Mucosa of rectum (tissue), 2 donors: Measurements from ENCODE around the gene LHFPL3.
"Not testable (repeated sequence)": the region's sequence is repeated elsewhere in the genome, so short reads cannot be mapped to it uniquely, and the experiment has no call there.

Source experiments
- H3K27ac ChIP-seq, 2 donors: one replicate each; pipeline ENCODE4 v1.7.0; 2013; ENCODE audit warnings: inconsistent platforms in 2 of 2, low read depth in 2 of 2, low read length in 2 of 2
- H3K27me3 ChIP-seq, 2 donors: one replicate each; pipeline ENCODE4 v1.7.0; 2013; ENCODE audit warnings: low read length in 2 of 2; ENCODE audit not compliant: control insufficient read depth in 2 of 2, insufficient read depth in 2 of 2
- H3K36me3 ChIP-seq, 2 donors: one replicate each; pipeline ENCODE4 v1.7.0; 2013; ENCODE audit warnings: low read length in 2 of 2; ENCODE audit not compliant: control insufficient read depth in 2 of 2, insufficient read depth in 2 of 2
- H3K4me1 ChIP-seq, 2 donors: one replicate each; pipeline ENCODE4 v1.7.0; 2013; ENCODE audit warnings: low read length in 2 of 2, mild to moderate bottlenecking in 1 of 2; ENCODE audit not compliant: control insufficient read depth in 2 of 2, insufficient read depth in 2 of 2
- H3K4me3 ChIP-seq, 2 donors: one replicate each; pipeline ENCODE4 v1.7.0; 2013; ENCODE audit warnings: low read length in 2 of 2
- H3K9ac ChIP-seq, 2 donors: one replicate each; pipeline ENCODE4 v1.7.0; 2013; ENCODE audit warnings: low read length in 2 of 2, low read depth in 1 of 2, mild to moderate bottlenecking in 1 of 2
- H3K9me3 ChIP-seq, 2 donors: one replicate each; pipeline ENCODE4 v1.7.0; 2013; ENCODE audit warnings: low read length in 2 of 2; ENCODE audit not compliant: control insufficient read depth in 2 of 2
- donor health status: healthy.
- donor health status: Normal muscosa, but diverticular disease.

The LHFPL3 gene

GRCh38 chr7:104929921-104930320 is 601.5 kb downstream of the LHFPL3 start:
- H3K9me3 ChIP-seq: no peaks in the 10 kb centered on the region
- no peak overlapping the region for H3K4me3 ChIP-seq
- peak overlapping the region; percentile 28 to 39 for H3K27ac ChIP-seq
- no peaks in the 10 kb centered on the region for H3K36me3 ChIP-seq
- H3K4me1 ChIP-seq: peaks cover 37 to 57% of the 10 kb centered on the region in 2 donors
- H3K9ac ChIP-seq: peak overlapping the region; percentile 35 to 49
- H3K27me3 ChIP-seq: no peaks in the 10 kb centered on the region

- Histone ChIP-seq H3K9me3 (no peaks in the 10 kb centered on the region), H3K27ac (peak overlapping the region; percentile 85 to 90), H3K27me3 (no peaks in the 10 kb centered on the region), H3K36me3 (no peaks in the 10 kb centered on the region), H3K4me3 (peak overlapping the region in 1 of 2 donors; percentile 9), H3K4me1 (peaks cover 37 to 51% of the 10 kb centered on the region in 2 donors), H3K9ac (peak overlapping the region; percentile 48 to 54)
Observed at GRCh38 chr7:104931181-104931781, 602.9 kb downstream of the LHFPL3 start.

GRCh38 chr7:104933022-104933421 is 604.6 kb downstream of the LHFPL3 start:
- H3K27me3 ChIP-seq: no peaks in the 10 kb centered on the region
- peak overlapping the region; percentile 4 to 48 for H3K4me3 ChIP-seq
- peaks cover 26 to 37% of the 10 kb centered on the region in 2 donors for H3K4me1 ChIP-seq
- H3K9me3 ChIP-seq: no peaks in the 10 kb centered on the region
- peak overlapping the region; percentile 89 to 90 for H3K27ac ChIP-seq
- no peaks in the 10 kb centered on the region for H3K36me3 ChIP-seq
- H3K9ac ChIP-seq: peak overlapping the region; percentile 28 to 38

- Histone ChIP-seq H3K27me3 (no peaks in the 10 kb centered on the region), H3K36me3 (no peaks in the 10 kb centered on the region), H3K9ac (peak overlapping the region in 1 of 2 donors; percentile 45), H3K4me1 (peaks cover 26 to 37% of the 10 kb centered on the region in 2 donors), H3K9me3 (no peaks in the 10 kb centered on the region), H3K4me3 (peak overlapping the region; percentile 4 to 48), H3K27ac (peak overlapping the region; percentile 89 to 90)
Observed at GRCh38 chr7:104933521-104933988, 605.2 kb downstream of the LHFPL3 start.

- Histone ChIP-seq H3K4me3 (no peak overlapping the region), H3K9ac (peak overlapping the region in 1 of 2 donors; percentile 45), H3K27me3 (no peaks in the 10 kb centered on the region), H3K4me1 (peaks cover 26 to 36% of the 10 kb centered on the region in 2 donors), H3K36me3 (no peaks in the 10 kb centered on the region), H3K9me3 (no peaks in the 10 kb centered on the region), H3K27ac (peak overlapping the region; percentile 89 to 90)
Observed at GRCh38 chr7:104934665-104935064, 606.3 kb downstream of the LHFPL3 start.

- Histone ChIP-seq H3K9me3 (no peaks in the 10 kb centered on the region), H3K27ac (peak overlapping the region; percentile 89 to 90), H3K4me1 (peaks cover 26 to 32% of the 10 kb centered on the region in 2 donors), H3K9ac (no peak overlapping the region), H3K27me3 (no peaks in the 10 kb centered on the region), H3K36me3 (no peaks in the 10 kb centered on the region), H3K4me3 (no peak overlapping the region)
Observed at GRCh38 chr7:104935276-104935675, 606.9 kb downstream of the LHFPL3 start.

- Histone ChIP-seq H3K4me3 (no peak overlapping the region), H3K27ac (peak overlapping the region in 1 of 2 donors; percentile 46), H3K36me3 (no peaks in the 10 kb centered on the region), H3K9me3 (no peaks in the 10 kb centered on the region), H3K27me3 (no peaks in the 10 kb centered on the region), H3K4me1 (peaks cover 19 to 21% of the 10 kb centered on the region in 2 donors), H3K9ac (no peak overlapping the region)
Observed at GRCh38 chr7:104936546-104936945, 608.1 kb downstream of the LHFPL3 start.

- not testable (repeated sequence) for H3K9ac ChIP-seq, H3K36me3 ChIP-seq, H3K4me3 ChIP-seq, H3K27me3 ChIP-seq, H3K27ac ChIP-seq, H3K9me3 ChIP-seq
- H3K4me1 ChIP-seq: peaks cover 16 to 25% of the 10 kb centered on the region in 2 donors
Observed at GRCh38 chr7:104937489-104937888, 609.1 kb downstream of the LHFPL3 start.

GRCh38 chr7:104938741-104939390 is 610.5 kb downstream of the LHFPL3 start:
- Histone ChIP-seq H3K9ac (no peak overlapping the region), H3K4me3 (no peak overlapping the region), H3K4me1 (peaks cover 13 to 23% of the 10 kb centered on the region in 2 donors), H3K9me3 (no peaks in the 10 kb centered on the region), H3K27me3 (no peaks in the 10 kb centered on the region), H3K27ac (no peak overlapping the region), H3K36me3 (no peaks in the 10 kb centered on the region)

GRCh38 chr7:104940023-104940710 is 611.8 kb downstream of the LHFPL3 start:
- H3K4me3 ChIP-seq: no peak overlapping the region
- no peaks in the 10 kb centered on the region for H3K27me3 ChIP-seq
- no peaks in the 10 kb centered on the region for H3K36me3 ChIP-seq
- no peak overlapping the region for H3K9ac ChIP-seq
- H3K27ac ChIP-seq: no peak overlapping the region
- peaks cover 19 to 31% of the 10 kb centered on the region in 2 donors for H3K4me1 ChIP-seq
- no peaks in the 10 kb centered on the region for H3K9me3 ChIP-seq
